Measurements from ENCODE around the gene SCAF1. TPM values are rescaled to one million over a fixed set of nuclear protein-coding genes. Genes with fewer than 3 reads are reported as not detected.

The SCAF1 gene
- total RNA-seq, 1 experiment from 2014 or later = 103 TPM

DNA sequence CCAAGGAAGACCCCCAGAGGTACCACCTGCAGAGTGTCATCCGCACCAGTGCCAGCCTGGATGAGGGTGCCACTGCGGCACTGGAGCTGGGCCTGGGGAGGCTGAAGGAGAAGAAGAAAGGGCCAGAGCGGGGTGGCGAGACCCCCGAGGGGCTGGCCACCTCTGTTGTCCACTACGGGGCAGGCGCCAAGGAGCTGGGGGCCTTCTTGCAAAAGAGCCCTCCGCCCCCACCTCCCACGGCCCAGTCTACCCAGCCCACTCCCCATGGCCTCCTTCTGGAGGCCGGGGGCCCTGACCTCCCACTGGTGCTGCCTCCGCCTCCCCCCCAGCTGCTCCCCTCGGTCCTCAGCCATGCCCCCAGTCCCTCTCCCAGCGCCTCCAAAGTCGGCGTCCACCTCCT, 45.6 kb upstream of the SCAF1 start:
- Mint-ChIP-seq H3K27ac (no peak overlapping the region), H3K9me3 (no peaks in the 10 kb centered on the region)
- no peak for ATAC-seq

DNA sequence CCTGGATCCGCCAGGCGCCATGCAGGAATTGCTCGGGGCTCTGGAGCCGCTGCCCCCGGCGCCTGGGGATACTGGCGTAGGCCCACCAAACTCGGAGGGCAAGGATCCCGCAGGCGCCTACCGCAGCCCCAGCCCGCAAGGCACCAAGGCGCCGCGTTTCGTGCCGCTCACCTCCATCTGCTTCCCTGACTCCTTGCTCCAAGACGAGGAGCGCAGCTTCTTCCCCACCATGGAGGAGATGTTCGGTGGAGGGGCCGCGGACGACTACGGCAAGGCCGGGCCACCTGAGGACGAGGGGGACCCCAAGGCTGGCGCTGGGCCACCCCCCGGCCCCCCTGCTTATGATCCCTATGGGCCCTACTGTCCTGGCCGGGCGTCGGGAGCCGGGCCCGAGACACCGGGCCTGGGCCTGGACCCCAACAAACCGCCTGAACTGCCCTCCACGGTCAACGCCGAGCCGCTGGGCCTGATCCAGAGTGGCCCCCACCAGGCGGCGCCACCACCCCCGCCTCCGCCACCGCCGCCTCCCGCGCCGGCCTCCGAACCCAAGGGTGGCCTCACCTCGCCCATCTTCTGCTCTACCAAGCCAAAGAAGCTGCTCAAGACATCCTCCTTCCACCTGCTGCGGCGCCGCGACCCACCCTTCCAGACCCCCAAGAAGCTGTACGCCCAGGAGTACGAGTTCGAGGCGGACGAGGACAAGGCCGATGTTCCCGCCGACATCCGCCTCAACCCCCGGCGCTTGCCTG, 44.9 kb upstream of the SCAF1 start:
- DNase-seq (ENCODE audit: low spot score) (no peak), ATAC-seq (no peak)
- TF ChIP-seq OVOL2 (CRISPR knock-in tag; IDR thresholded peaks at IDR 0.05; ENCODE audit: borderline replicate concordance) (no peak), ZNF219 (CRISPR knock-in tag; IDR thresholded peaks at IDR 0.05; ENCODE audit: borderline replicate concordance) (no peak), CREM (CRISPR knock-in tag; IDR thresholded peaks at IDR 0.05) (no peak)
- TF ChIP-seq, protein P1, sequence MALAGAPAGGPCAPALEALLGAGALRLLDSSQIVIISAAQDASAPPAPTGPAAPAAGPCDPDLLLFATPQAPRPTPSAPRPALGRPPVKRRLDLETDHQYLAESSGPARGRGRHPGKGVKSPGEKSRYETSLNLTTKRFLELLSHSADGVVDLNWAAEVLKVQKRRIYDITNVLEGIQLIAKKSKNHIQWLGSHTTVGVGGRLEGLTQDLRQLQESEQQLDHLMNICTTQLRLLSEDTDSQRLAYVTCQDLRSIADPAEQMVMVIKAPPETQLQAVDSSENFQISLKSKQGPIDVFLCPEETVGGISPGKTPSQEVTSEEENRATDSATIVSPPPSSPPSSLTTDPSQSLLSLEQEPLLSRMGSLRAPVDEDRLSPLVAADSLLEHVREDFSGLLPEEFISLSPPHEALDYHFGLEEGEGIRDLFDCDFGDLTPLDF (CRISPR knock-in tag; IDR thresholded peaks at IDR 0.05) = no peak
- Mint-ChIP-seq H3K36me3 (peaks cover 42% of the 10 kb centered on the region), H3K4me1 (peaks cover 8% of the 10 kb centered on the region), H3K9me3 (no peaks in the 10 kb centered on the region), H3K4me3 (no peak overlapping the region), H3K27ac (no peak overlapping the region), H3K27me3 (ENCODE audit: low read depth) (no peaks in the 10 kb centered on the region)
- POLR2A ChIA-PET = no interaction called here
- CTCF ChIA-PET = interaction anchor here (0.6 to 1.6 kb wide), 2 partner anchors 27 to 82 kb away, joined by 3 to 5 read pairs; no protein-coding TSS in a partner anchor

More for the DNA sequence above, 45.6 kb upstream of the SCAF1 start:
- ChIA-PET CTCF (interaction anchor here (1.6 kb wide), 1 partner anchor 26 kb away, joined by 5 read pairs; no protein-coding TSS in a partner anchor), POLR2A (no interaction called here)
- peaks cover 8% of the 10 kb centered on the region for H3K4me1 Mint-ChIP-seq
- no peaks in the 10 kb centered on the region for H3K27me3 Mint-ChIP-seq (ENCODE audit: low read depth)
- no peak overlapping the region for H3K4me3 Mint-ChIP-seq
- no peak for DNase-seq (ENCODE audit: low spot score)
- TF ChIP-seq CREB1 (CRISPR knock-in tag; IDR thresholded peaks at IDR 0.05) = no peak
- no peak for TF ChIP-seq ZNF232 (CRISPR knock-in tag; IDR thresholded peaks at IDR 0.05)
- TF ChIP-seq IRF2 (CRISPR knock-in tag; IDR thresholded peaks at IDR 0.05; ENCODE audit: borderline replicate concordance, low read depth) = no peak
- TF ChIP-seq, protein P2, sequence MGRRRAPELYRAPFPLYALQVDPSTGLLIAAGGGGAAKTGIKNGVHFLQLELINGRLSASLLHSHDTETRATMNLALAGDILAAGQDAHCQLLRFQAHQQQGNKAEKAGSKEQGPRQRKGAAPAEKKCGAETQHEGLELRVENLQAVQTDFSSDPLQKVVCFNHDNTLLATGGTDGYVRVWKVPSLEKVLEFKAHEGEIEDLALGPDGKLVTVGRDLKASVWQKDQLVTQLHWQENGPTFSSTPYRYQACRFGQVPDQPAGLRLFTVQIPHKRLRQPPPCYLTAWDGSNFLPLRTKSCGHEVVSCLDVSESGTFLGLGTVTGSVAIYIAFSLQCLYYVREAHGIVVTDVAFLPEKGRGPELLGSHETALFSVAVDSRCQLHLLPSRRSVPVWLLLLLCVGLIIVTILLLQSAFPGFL (CRISPR knock-in tag; IDR thresholded peaks at IDR 0.05; ENCODE audit: borderline replicate concordance) = no peak
- TF ChIP-seq, protein P3, sequence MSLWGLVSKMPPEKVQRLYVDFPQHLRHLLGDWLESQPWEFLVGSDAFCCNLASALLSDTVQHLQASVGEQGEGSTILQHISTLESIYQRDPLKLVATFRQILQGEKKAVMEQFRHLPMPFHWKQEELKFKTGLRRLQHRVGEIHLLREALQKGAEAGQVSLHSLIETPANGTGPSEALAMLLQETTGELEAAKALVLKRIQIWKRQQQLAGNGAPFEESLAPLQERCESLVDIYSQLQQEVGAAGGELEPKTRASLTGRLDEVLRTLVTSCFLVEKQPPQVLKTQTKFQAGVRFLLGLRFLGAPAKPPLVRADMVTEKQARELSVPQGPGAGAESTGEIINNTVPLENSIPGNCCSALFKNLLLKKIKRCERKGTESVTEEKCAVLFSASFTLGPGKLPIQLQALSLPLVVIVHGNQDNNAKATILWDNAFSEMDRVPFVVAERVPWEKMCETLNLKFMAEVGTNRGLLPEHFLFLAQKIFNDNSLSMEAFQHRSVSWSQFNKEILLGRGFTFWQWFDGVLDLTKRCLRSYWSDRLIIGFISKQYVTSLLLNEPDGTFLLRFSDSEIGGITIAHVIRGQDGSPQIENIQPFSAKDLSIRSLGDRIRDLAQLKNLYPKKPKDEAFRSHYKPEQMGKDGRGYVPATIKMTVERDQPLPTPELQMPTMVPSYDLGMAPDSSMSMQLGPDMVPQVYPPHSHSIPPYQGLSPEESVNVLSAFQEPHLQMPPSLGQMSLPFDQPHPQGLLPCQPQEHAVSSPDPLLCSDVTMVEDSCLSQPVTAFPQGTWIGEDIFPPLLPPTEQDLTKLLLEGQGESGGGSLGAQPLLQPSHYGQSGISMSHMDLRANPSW (CRISPR knock-in tag; conservative IDR thresholded peaks at IDR 0.05; ENCODE audit: low read depth) = no peak
- no peak for TF ChIP-seq NR1H2 (CRISPR knock-in tag; IDR thresholded peaks at IDR 0.05)
- TF ChIP-seq, protein P4, sequence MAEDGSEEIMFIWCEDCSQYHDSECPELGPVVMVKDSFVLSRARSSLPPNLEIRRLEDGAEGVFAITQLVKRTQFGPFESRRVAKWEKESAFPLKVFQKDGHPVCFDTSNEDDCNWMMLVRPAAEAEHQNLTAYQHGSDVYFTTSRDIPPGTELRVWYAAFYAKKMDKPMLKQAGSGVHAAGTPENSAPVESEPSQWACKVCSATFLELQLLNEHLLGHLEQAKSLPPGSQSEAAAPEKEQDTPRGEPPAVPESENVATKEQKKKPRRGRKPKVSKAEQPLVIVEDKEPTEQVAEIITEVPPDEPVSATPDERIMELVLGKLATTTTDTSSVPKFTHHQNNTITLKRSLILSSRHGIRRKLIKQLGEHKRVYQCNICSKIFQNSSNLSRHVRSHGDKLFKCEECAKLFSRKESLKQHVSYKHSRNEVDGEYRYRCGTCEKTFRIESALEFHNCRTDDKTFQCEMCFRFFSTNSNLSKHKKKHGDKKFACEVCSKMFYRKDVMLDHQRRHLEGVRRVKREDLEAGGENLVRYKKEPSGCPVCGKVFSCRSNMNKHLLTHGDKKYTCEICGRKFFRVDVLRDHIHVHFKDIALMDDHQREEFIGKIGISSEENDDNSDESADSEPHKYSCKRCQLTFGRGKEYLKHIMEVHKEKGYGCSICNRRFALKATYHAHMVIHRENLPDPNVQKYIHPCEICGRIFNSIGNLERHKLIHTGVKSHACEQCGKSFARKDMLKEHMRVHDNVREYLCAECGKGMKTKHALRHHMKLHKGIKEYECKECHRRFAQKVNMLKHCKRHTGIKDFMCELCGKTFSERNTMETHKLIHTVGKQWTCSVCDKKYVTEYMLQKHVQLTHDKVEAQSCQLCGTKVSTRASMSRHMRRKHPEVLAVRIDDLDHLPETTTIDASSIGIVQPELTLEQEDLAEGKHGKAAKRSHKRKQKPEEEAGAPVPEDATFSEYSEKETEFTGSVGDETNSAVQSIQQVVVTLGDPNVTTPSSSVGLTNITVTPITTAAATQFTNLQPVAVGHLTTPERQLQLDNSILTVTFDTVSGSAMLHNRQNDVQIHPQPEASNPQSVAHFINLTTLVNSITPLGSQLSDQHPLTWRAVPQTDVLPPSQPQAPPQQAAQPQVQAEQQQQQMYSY (CRISPR knock-in tag; IDR thresholded peaks at IDR 0.05) = no peak
- no peak for TF ChIP-seq ATF1 (CRISPR knock-in tag; IDR thresholded peaks at IDR 0.05)
- TF ChIP-seq, protein P5, sequence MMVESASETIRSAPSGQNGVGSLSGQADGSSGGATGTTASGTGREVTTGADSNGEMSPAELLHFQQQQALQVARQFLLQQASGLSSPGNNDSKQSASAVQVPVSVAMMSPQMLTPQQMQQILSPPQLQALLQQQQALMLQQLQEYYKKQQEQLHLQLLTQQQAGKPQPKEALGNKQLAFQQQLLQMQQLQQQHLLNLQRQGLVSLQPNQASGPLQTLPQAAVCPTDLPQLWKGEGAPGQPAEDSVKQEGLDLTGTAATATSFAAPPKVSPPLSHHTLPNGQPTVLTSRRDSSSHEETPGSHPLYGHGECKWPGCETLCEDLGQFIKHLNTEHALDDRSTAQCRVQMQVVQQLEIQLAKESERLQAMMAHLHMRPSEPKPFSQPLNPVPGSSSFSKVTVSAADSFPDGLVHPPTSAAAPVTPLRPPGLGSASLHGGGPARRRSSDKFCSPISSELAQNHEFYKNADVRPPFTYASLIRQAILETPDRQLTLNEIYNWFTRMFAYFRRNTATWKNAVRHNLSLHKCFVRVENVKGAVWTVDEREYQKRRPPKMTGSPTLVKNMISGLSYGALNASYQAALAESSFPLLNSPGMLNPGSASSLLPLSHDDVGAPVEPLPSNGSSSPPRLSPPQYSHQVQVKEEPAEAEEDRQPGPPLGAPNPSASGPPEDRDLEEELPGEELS (CRISPR knock-in tag; IDR thresholded peaks at IDR 0.05) = no peak
- peaks cover 37% of the 10 kb centered on the region for H3K36me3 Mint-ChIP-seq
